C4-2B (cell line): ENCODE data around the gene ZNF385B.

ENCODE experiments used
- CTCF ChIP-seq: fragments of 450-650 bp; conservative IDR thresholded peaks from 2 replicates; pipeline ENCODE4 v1.5.1; 2017; ENCODE audit warnings: mild to moderate bottlenecking
- ZFX ChIP-seq: fragments of 450-650 bp; IDR thresholded peaks from 2 replicates; pipeline ENCODE4 v1.6.1; 2017

- no peak for TF ChIP-seq CTCF
- TF ChIP-seq ZFX: no peak
Measured at GRCh38 chr2:179538406-179539123, 322.8 kb downstream of the ZNF385B start.
